ENCODE data around the gene ATP10D. TPM values are rescaled to one million over a fixed set of nuclear protein-coding genes. Genes with fewer than 3 reads are reported as not detected.

ATP10D gene
- total RNA-seq, 1 experiment from 2014 or later: 0.84 TPM

GRCh38 chr4:47621181-47621580, 136.1 kb downstream of the ATP10D start:
- Histone ChIP-seq H3K36me3 (ENCODE audit: low read depth, low read length) (no peaks in the 10 kb centered on the region), H3K27ac (ENCODE audit: low read length) (no peak overlapping the region), H3K4me3 (ENCODE audit: low read length) (no peak overlapping the region), H3F3A (ENCODE audit: low read length, unreplicated experiment) (no peaks in the 10 kb centered on the region), H3K9ac (ENCODE audit: low read length) (no peak overlapping the region), H3K4me2 (ENCODE audit: low read length) (no peak overlapping the region), H2AFZ (ENCODE audit: low read length) (no peak overlapping the region), H3K4me1 (ENCODE audit: insufficient read depth, low read length) (no peaks in the 10 kb centered on the region), H3K79me2 (ENCODE audit: low read length) (no peaks in the 10 kb centered on the region), H3K9me2 (replicated peaks; ENCODE audit: low read length) (no peaks in the 10 kb centered on the region), H3K27me3 (ENCODE audit: low read length) (peaks cover 4% of the 10 kb centered on the region; the same call in 1 of the 2 replicates), H3K9me3 (ENCODE audit: low read length) (no peaks in the 10 kb centered on the region), H4K20me1 (ENCODE audit: low read length) (no peaks in the 10 kb centered on the region)
- DNase-seq (no peak), ATAC-seq (no peak)
- CTCF ChIA-PET: no interaction called here
- intact Hi-C loops (cut with micrococcal nuclease): no loop called here
- TF ChIP-seq EZH2 (IDR thresholded peaks at IDR 0.05; ENCODE audit: low read length, unreplicated experiment) (no peak), CTCF (conservative IDR thresholded peaks at IDR 0.05; ENCODE audit: low read depth, low read length) (no peak), EZH2phosphoT487 (IDR thresholded peaks at IDR 0.05; ENCODE audit: borderline replicate concordance, low read length) (no peak)
- no TSS peak for BruUV-seq (replicated peaks)
- POLR2A ChIA-PET (ENCODE audit: unreplicated experiment): no interaction called here

DNA sequence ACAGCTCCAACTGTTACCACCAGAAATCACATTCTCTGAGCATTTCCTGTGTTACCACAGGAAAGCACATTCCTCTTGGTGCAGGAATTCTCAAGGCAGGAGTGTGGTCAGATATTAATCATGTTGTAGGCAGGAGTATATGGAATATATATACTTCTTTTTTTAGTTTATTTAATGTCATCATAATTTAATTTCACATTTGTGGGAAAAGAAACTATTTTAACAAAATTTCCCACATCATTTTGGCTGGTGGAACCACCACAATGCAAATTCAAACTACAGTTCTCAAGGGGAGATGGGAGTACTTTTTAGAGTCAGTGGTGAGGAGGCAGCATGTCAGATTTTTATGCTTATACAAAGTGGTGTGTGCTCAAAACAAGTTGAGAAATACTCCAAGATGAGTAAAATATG, 139.0 kb downstream of the ATP10D start:
- no peaks in the 10 kb centered on the region for H4K20me1 ChIP-seq (ENCODE audit: low read length)
- H2AFZ ChIP-seq (ENCODE audit: low read length): no peak overlapping the region
- DNase-seq (no peak), ATAC-seq (no peak)
- CTCF ChIA-PET: interaction anchor here (0.6 kb wide), 1 partner anchor 212 kb away, joined by 3 read pairs; no protein-coding TSS in a partner anchor
- H3F3A ChIP-seq (ENCODE audit: low read length, unreplicated experiment): no peaks in the 10 kb centered on the region
- no peak overlapping the region for H3K27ac ChIP-seq (ENCODE audit: low read length)
- H3K79me2 ChIP-seq (ENCODE audit: low read length): no peaks in the 10 kb centered on the region
- no peak overlapping the region for H3K9ac ChIP-seq (ENCODE audit: low read length)
- intact Hi-C loops (cut with micrococcal nuclease): no loop called here
- H3K9me2 ChIP-seq (replicated peaks; ENCODE audit: low read length): no peaks in the 10 kb centered on the region
- no peaks in the 10 kb centered on the region for H3K4me1 ChIP-seq (ENCODE audit: insufficient read depth, low read length)
- TF ChIP-seq EZH2 (IDR thresholded peaks at IDR 0.05; ENCODE audit: low read length, unreplicated experiment): no peak
- TF ChIP-seq EZH2phosphoT487 (IDR thresholded peaks at IDR 0.05; ENCODE audit: borderline replicate concordance, low read length): no peak
- no peak for TF ChIP-seq CTCF (conservative IDR thresholded peaks at IDR 0.05; ENCODE audit: low read depth, low read length)
- H3K4me3 ChIP-seq (ENCODE audit: low read length): no peak overlapping the region
- no peaks in the 10 kb centered on the region for H3K36me3 ChIP-seq (ENCODE audit: low read depth, low read length)
- H3K27me3 ChIP-seq (ENCODE audit: low read length): no peaks in the 10 kb centered on the region
- no TSS peak for BruUV-seq (replicated peaks)
- H3K4me2 ChIP-seq (ENCODE audit: low read length): no peak overlapping the region
- POLR2A ChIA-PET (ENCODE audit: unreplicated experiment): no interaction called here
- no peaks in the 10 kb centered on the region for H3K9me3 ChIP-seq (ENCODE audit: low read length)

DNA sequence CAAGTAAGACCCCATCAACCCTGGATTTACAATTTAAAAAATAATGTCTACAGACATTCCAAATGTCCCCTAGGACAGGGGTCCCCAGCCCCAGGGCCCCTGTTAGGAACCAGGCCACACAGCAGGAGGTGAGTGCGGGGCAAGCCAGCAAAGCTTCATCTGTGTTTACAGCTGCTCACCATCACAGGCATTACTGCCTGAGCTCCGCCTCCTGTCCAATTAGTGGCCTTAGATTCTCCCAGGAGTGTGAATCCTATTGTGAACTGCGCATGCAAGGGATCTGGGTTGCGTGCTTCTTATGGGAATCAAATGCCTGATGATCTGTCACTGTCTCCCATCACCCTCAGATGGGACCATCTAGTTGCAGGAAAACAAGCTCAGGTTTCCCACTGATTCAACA, 146.1 kb downstream of the ATP10D start:
- no peak for ATAC-seq

More for the DNA sequence above, 146.1 kb downstream of the ATP10D start:
- POLR2A ChIA-PET (ENCODE audit: unreplicated experiment): no interaction called here
- TF ChIP-seq EZH2phosphoT487 (IDR thresholded peaks at IDR 0.05; ENCODE audit: borderline replicate concordance, low read length) (no peak), EZH2 (IDR thresholded peaks at IDR 0.05; ENCODE audit: low read length, unreplicated experiment) (no peak), CTCF (conservative IDR thresholded peaks at IDR 0.05; ENCODE audit: low read depth, low read length) (no peak)
- Histone ChIP-seq H3K27me3 (ENCODE audit: low read length) (no peaks in the 10 kb centered on the region), H4K20me1 (ENCODE audit: low read length) (no peaks in the 10 kb centered on the region), H3K27ac (ENCODE audit: low read length) (no peak overlapping the region), H3K4me3 (ENCODE audit: low read length) (no peak overlapping the region), H2AFZ (ENCODE audit: low read length) (no peak overlapping the region), H3K9me3 (ENCODE audit: low read length) (no peaks in the 10 kb centered on the region), H3F3A (ENCODE audit: low read length, unreplicated experiment) (no peaks in the 10 kb centered on the region), H3K9ac (ENCODE audit: low read length) (no peak overlapping the region), H3K4me1 (ENCODE audit: insufficient read depth, low read length) (no peaks in the 10 kb centered on the region), H3K79me2 (ENCODE audit: low read length) (no peaks in the 10 kb centered on the region), H3K9me2 (replicated peaks; ENCODE audit: low read length) (no peaks in the 10 kb centered on the region), H3K4me2 (ENCODE audit: low read length) (no peak overlapping the region), H3K36me3 (ENCODE audit: low read depth, low read length) (no peaks in the 10 kb centered on the region)
- intact Hi-C loops (cut with micrococcal nuclease): no loop called here
- DNase-seq: no peak
- BruUV-seq (replicated peaks): no TSS peak
- CTCF ChIA-PET: no interaction called here
